NCI-H128 (cell line): Measurements from ENCODE around the gene BRD7.

Experiments
- DNase-seq: peaks from one replicate; lab custom pipeline; 2025; ENCODE audit not compliant: unreplicated experiment; lab: John Stamatoyannopoulos, UW

BRD7 gene

GRCh38 chr16:50304467-50305440, 64.0 kb downstream of the BRD7 start:
- DNase-seq: no peak

GRCh38 chr16:50303605-50304466, 65.0 kb downstream of the BRD7 start:
- no peak for DNase-seq

- DNase-seq: no peak
These were observed 65.7 kb downstream of the BRD7 start for GRCh38 chr16:50303041-50303604.

GRCh38 chr16:50302472-50303005, 66.2 kb downstream of the BRD7 start:
- no peak for DNase-seq

- DNase-seq: no peak
These were observed 66.9 kb downstream of the BRD7 start for GRCh38 chr16:50301626-50302471.

GRCh38 chr16:50300942-50301625, 67.7 kb downstream of the BRD7 start:
- DNase-seq: no peak

- no peak for DNase-seq
These were observed 69.2 kb downstream of the BRD7 start for GRCh38 chr16:50299508-50300105.

GRCh38 chr16:50298591-50299507, 69.9 kb downstream of the BRD7 start:
- no peak for DNase-seq

GRCh38 chr16:50298075-50298460, 70.7 kb downstream of the BRD7 start:
- no peak for DNase-seq

- no peak for DNase-seq
These were observed 71.3 kb downstream of the BRD7 start for GRCh38 chr16:50297301-50298074.

- no peak for DNase-seq
These were observed 72.0 kb downstream of the BRD7 start for GRCh38 chr16:50296807-50297206.

- no peak for DNase-seq
These were observed 73.2 kb downstream of the BRD7 start for GRCh38 chr16:50295541-50296132.

- no peak for DNase-seq
These were observed 73.8 kb downstream of the BRD7 start for GRCh38 chr16:50294955-50295354.

GRCh38 chr16:50293994-50294855, 74.6 kb downstream of the BRD7 start:
- DNase-seq: no peak

- DNase-seq: no peak
These were observed 75.6 kb downstream of the BRD7 start for GRCh38 chr16:50293041-50293783.

GRCh38 chr16:50292566-50292948, 76.2 kb downstream of the BRD7 start:
- DNase-seq: no peak
